Islet precursor cell (in vitro differentiated cells): ENCODE data around the gene TOP3A.

Source experiments
- DNase-seq: peaks from one replicate; pipeline ENCODE4 v3.0.0-alpha.2; 2018

The TOP3A gene

GRCh38 chr17:18270046-18270931 is 44.5 kb downstream of the TOP3A start:
- DNase-seq: peak; percentile 53

- DNase-seq: peak; percentile 99
Measured at GRCh38 chr17:18267927-18268711, 46.7 kb downstream of the TOP3A start.

- DNase-seq: no peak
Measured at GRCh38 chr17:18267366-18267765, 47.4 kb downstream of the TOP3A start.

- DNase-seq: no peak
Measured at GRCh38 chr17:18263885-18264682, 50.7 kb downstream of the TOP3A start.

GRCh38 chr17:18262641-18263040 is 52.2 kb downstream of the TOP3A start:
- DNase-seq: no peak

GRCh38 chr17:18262111-18262510 is 52.7 kb downstream of the TOP3A start:
- DNase-seq: no peak

- no peak for DNase-seq
Measured at GRCh38 chr17:18261659-18262058, 53.1 kb downstream of the TOP3A start.

GRCh38 chr17:18261146-18261515 is 53.7 kb downstream of the TOP3A start:
- peak; percentile 92 for DNase-seq

- peak; percentile 99 for DNase-seq
Measured at GRCh38 chr17:18260332-18261145, 54.3 kb downstream of the TOP3A start, which contains the start of gene MIEF2. Gene MIEF2 (plus strand): TSS chr17:18260662. CDS start chr17:18262721, 2,059 bp downstream.

- no peak for DNase-seq
Measured at GRCh38 chr17:18259621-18260331, 55.0 kb downstream of the TOP3A start.

- peak; percentile 84 for DNase-seq
Measured at GRCh38 chr17:18258356-18259038, 56.3 kb downstream of the TOP3A start, which contains the start of gene FLII. Gene FLII (minus strand): TSS chr17:18258738. CDS start chr17:18258690, 48 bp downstream.

GRCh38 chr17:18257982-18258355 is 56.8 kb downstream of the TOP3A start:
- DNase-seq: peak; percentile 96

GRCh38 chr17:18257268-18257981 is 57.4 kb downstream of the TOP3A start:
- peak; percentile 79 for DNase-seq

- DNase-seq: no peak
Measured at GRCh38 chr17:18256776-18257175, 58.0 kb downstream of the TOP3A start.

- no peak for DNase-seq
Measured at GRCh38 chr17:18256351-18256750, 58.4 kb downstream of the TOP3A start.

GRCh38 chr17:18254888-18255649 is 59.7 kb downstream of the TOP3A start:
- no peak for DNase-seq

- no peak for DNase-seq
Measured at GRCh38 chr17:18253947-18254821, 60.6 kb downstream of the TOP3A start.
